Stomach (tissue), 9 donors: Measurements from ENCODE around the gene NCL. TPM values are rescaled to one million over a fixed set of nuclear protein-coding genes. Genes with fewer than 3 reads are reported as not detected.
"Not testable (repeated sequence)": the region's sequence is repeated elsewhere in the genome, so short reads cannot be mapped to it uniquely, and the experiment has no call there.

ENCODE experiments used
- DNase-seq, 2 donors: peaks; one replicate each; pipeline versions ENCODE4 v3.0.0 to v3.0.0-alpha.2; 2013 to 2019
- H3K27ac ChIP-seq, 5 donors: fragments of 200-600 bp in 4 of 5; sonication (generic) in 4 of 5; one replicate each; pipeline ENCODE4 v1.5.1; 2013 to 2019; ENCODE audit warnings: mild to moderate bottlenecking in 1 of 5, moderate library complexity in 1 of 5
- H3K27me3 ChIP-seq, 3 donors: fragments of 200-600 bp; sonication (generic); one replicate each; pipeline ENCODE4 v1.5.1; 2017 to 2019; ENCODE audit warnings: mixed run types in 1 of 3
- H3K36me3 ChIP-seq, 4 donors: fragments of 200-600 bp; sonication (generic); 1 replicate in 3 of 4; 2 replicates in 1 of 4; pipeline ENCODE4 v1.5.1; 2016 to 2019
- H3K4me1 ChIP-seq, 4 donors: fragments of 200-600 bp; sonication (generic); one replicate each; pipeline ENCODE4 v1.5.1; 2016 to 2019
- H3K4me3 ChIP-seq, 4 donors: fragments of 200-600 bp; sonication (generic) in 3 of 4; one replicate each; pipeline ENCODE4 v1.5.1; 2016 to 2019; ENCODE audit warnings: mild to moderate bottlenecking in 1 of 4
- H3K9me3 ChIP-seq, 4 donors: fragments of 200-600 bp; sonication (generic); one replicate each; pipeline ENCODE4 v1.5.1; 2016 to 2019
- CTCF ChIP-seq, 7 experiments: fragments of 450-650 bp in 4 of 7; fragments of 200-600 bp in 3 of 7; sonication (generic) in 3 of 7; IDR thresholded peaks; one replicate each; pipeline ENCODE4 v1.5.1; 2016 to 2019; ENCODE audit warnings: antibody characterized with exemption in 7 of 7, control low read depth in 2 of 7, mild to moderate bottlenecking in 1 of 7
- EP300 ChIP-seq: sonication (generic); formaldehyde crosslinking; IDR thresholded peaks from one replicate; pipeline ENCODE4 v1.6.1; 2017; ENCODE audit warnings: antibody characterized with exemption
- POLR2A ChIP-seq, 4 donors: fragments of 450-650 bp; IDR thresholded peaks; one replicate each; pipeline ENCODE4 v1.6.1; 2016; ENCODE audit warnings: antibody characterized with exemption in 4 of 4, control low read depth in 2 of 4, mild to moderate bottlenecking in 1 of 4, moderate library complexity in 1 of 4
- POLR2AphosphoS5 ChIP-seq, 3 donors: sonication (generic); formaldehyde crosslinking; IDR thresholded peaks; one replicate each; pipeline ENCODE4 v1.6.1; 2016; ENCODE audit warnings: antibody characterized with exemption in 3 of 3
- WGBS, 5 donors: extraction: QIAGEN DNeasy Blood & Tissue Kit in 3 of 5; methylation state at CpG; one replicate each; pipeline versions ENCODE4 v1.1.5 to v1.1.7; 2013 to 2018; 5-methylcytosine and 5-hydroxymethylcytosine counted together
- intact Hi-C: fragments of 100-400 bp; cut with DNase I; formaldehyde crosslinking; loops from one replicate; pipeline ENCODE4 v1.15.1; 2023; ENCODE audit warnings: low total_unique reads
- polyA plus RNA-seq, 3 donors: library from polyadenylated mRNA; stranded (reverse); fragments of 200-250 nt; gene quantifications; one replicate each; pipeline ENCODE4 v1.2.3, GENCODE V29; 2013
- total RNA-seq, 5 donors: library from RNA; depleted of rRNA; stranded (reverse); fragments of >200 nt; gene quantifications; one replicate each; pipeline versions ENCODE4 v1.1.0 to v1.2.3, GENCODE V29; 2014 to 2016
- donor health status: healthy with polysubstance abuse.
- donor health status: Bipolar disorder and iron deficiency.
- donor health status: healthy.

The NCL gene
- total and polyA plus RNA-seq, 8 donors, result 72.3 to 278 (median 178) TPM

DNA sequence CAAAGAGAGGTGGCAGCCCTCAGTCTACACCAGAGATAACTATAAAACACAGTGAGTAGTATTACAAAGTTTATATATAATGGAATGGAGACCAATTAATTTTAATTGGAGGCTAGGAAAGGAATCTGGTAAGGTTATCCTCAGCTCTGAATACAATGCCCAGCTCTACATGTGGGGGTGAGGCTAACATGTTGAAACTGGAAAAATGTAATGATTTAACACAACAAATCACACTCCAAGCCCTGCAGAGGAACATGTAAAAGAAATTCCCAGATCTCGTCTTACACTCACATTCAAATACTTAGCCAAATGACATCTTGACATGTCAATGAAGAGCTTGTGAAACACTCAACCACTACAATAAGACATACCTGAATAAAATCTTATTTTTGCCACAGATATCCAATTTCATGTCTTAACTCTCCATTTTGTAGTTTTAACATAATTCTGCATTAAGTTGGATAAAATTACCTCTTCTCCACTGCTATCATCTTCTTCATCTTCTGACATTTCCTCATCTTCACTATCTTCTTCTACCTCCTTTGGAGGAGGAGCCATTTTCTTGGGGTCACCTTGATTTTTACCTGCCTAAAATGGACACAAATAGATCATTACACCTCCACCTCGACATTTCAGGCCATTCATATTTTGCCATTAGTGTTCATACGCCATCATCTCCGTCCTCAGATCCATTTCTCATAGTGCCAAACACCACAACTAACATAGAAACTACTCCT lies 1.4 kb downstream of the NCL start:
- H3K27me3 ChIP-seq, result no peaks in the 10 kb centered on the region
- intact Hi-C loops, result no loop called here
- H3K4me3 ChIP-seq, result peak overlapping the region; percentile 81 to 89 (median 84)
- H3K9me3 ChIP-seq, result no peaks in the 10 kb centered on the region
- peaks cover 26 to 64% (median 49%) of the 10 kb centered on the region in 4 donors for H3K4me1 ChIP-seq
- no peak for TF ChIP-seq POLR2A (IDR thresholded peaks at IDR 0.05)
- no peak for TF ChIP-seq CTCF (IDR thresholded peaks at IDR 0.05)
- no peak for TF ChIP-seq POLR2AphosphoS5 (IDR thresholded peaks at IDR 0.05)
- no peak for TF ChIP-seq EP300
- no peak for DNase-seq
- peaks cover 49 to 53% (median 52%) of the 10 kb centered on the region in 4 donors for H3K36me3 ChIP-seq
- peak overlapping the region in 3 of 5 donors; percentile 97 to 99 (median 98) for H3K27ac ChIP-seq
- 4 to 10% (median 7%) methylated on average over 4 of the region's 4 CpGs for WGBS, 5 donors

DNA sequence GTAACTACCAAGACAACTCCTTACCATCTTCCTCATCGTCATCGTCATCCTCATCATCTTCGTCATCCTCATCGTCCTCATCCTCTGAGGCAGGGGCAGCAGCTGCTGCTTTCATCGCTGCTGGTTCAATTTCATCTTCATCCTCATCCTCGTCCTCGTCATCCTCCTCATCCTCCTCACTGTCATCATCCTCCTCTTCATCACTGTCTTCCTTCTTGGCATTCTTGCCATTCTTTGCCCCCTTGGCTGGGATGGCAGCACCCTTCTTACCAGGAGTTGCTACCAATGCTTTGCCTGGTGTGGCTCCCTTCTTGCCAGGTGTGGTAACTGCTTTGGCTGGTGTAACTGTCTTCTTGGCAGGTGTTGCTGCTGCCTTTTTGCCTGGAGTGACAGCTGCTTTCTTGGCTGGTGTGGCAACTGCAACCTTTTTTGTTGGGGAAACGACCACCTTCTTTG lies 2.7 kb downstream of the NCL start:
- H3K4me3 ChIP-seq, result peak overlapping the region in 2 of 4 donors; percentile 81 to 89
- peaks cover 63 to 67% (median 65%) of the 10 kb centered on the region in 4 donors for H3K36me3 ChIP-seq
- H3K4me1 ChIP-seq, result peaks cover 26 to 67% (median 49%) of the 10 kb centered on the region in 4 donors
- TF ChIP-seq EP300 (no peak), POLR2AphosphoS5 (IDR thresholded peaks at IDR 0.05) (no peak), POLR2A (IDR thresholded peaks at IDR 0.05) (no peak), CTCF (IDR thresholded peaks at IDR 0.05) (no peak)
- intact Hi-C loops, result no loop called here
- no peaks in the 10 kb centered on the region for H3K9me3 ChIP-seq
- no peak for DNase-seq
- WGBS, 5 donors, result 69 to 74% (median 72%) methylated on average over 8 of the region's 8 CpGs
- no peak overlapping the region for H3K27ac ChIP-seq
- H3K27me3 ChIP-seq, result no peaks in the 10 kb centered on the region

GRCh38 chr2:231460841-231461240 lies 3.4 kb downstream of the NCL start:
- Histone ChIP-seq H3K36me3 (peaks cover 70 to 74% (median 72%) of the 10 kb centered on the region in 4 donors), H3K4me1 (peaks cover 26 to 70% (median 49%) of the 10 kb centered on the region in 4 donors)
- H3K27ac ChIP-seq, H3K4me3 ChIP-seq, H3K9me3 ChIP-seq, intact Hi-C loops, H3K27me3 ChIP-seq, DNase-seq: not testable (repeated sequence)
- WGBS, 5 donors, result 79 to 86% (median 82%) methylated on average over 10 of the region's 10 CpGs

GRCh38 chr2:231460073-231460835 lies 4.0 kb downstream of the NCL start:
- H3K4me1 ChIP-seq, result peaks cover 23 to 64% (median 44%) of the 10 kb centered on the region in 4 donors
- no peak overlapping the region for H3K4me3 ChIP-seq
- H3K9me3 ChIP-seq, result no peaks in the 10 kb centered on the region
- no peaks in the 10 kb centered on the region for H3K27me3 ChIP-seq
- intact Hi-C loops, result no loop called here
- peaks cover 76 to 80% (median 78%) of the 10 kb centered on the region in 4 donors for H3K36me3 ChIP-seq
- peak overlapping the region in 1 of 5 donors; percentile 15 for H3K27ac ChIP-seq
- TF ChIP-seq POLR2AphosphoS5 (IDR thresholded peaks at IDR 0.05) (no peak), CTCF (IDR thresholded peaks at IDR 0.05) (no peak), POLR2A (IDR thresholded peaks at IDR 0.05) (no peak)
- WGBS, 5 donors, result 72 to 75% (median 74%) methylated on average over 13 of the region's 13 CpGs
- DNase-seq, result no peak
